VCaP (cell line): ENCODE measurements around the gene TNNI3K.

Source experiments
- H3K27ac ChIP-seq: fragments of 450-650 bp; 2 replicates; pipeline ENCODE4 v1.5.1; 2017
- CTCF ChIP-seq: fragments of 450-650 bp; conservative IDR thresholded peaks from 2 replicates; pipeline ENCODE4 v1.5.1; 2017; ENCODE audit warnings: mild to moderate bottlenecking, moderate library complexity

Gene TNNI3K

GRCh38 chr1:74380252-74380651 is 145.1 kb downstream of the TNNI3K start:
- H3K27ac ChIP-seq: no peak overlapping the region
- TF ChIP-seq CTCF: no peak

GRCh38 chr1:74388855-74389254 is 153.7 kb downstream of the TNNI3K start:
- no peak for TF ChIP-seq CTCF
- no peak overlapping the region for H3K27ac ChIP-seq

- no peak for TF ChIP-seq CTCF
- H3K27ac ChIP-seq: no peak overlapping the region
Observed at GRCh38 chr1:74392186-74392585, 157.0 kb downstream of the TNNI3K start.

GRCh38 chr1:74392840-74393239 is 157.7 kb downstream of the TNNI3K start:
- no peak overlapping the region for H3K27ac ChIP-seq
- no peak for TF ChIP-seq CTCF

- H3K27ac ChIP-seq: no peak overlapping the region
- TF ChIP-seq CTCF: no peak
Observed at GRCh38 chr1:74395571-74395970, 160.4 kb downstream of the TNNI3K start.

GRCh38 chr1:74396462-74396861 is 161.3 kb downstream of the TNNI3K start:
- H3K27ac ChIP-seq: no peak overlapping the region
- TF ChIP-seq CTCF: no peak

- no peak for TF ChIP-seq CTCF
- no peak overlapping the region for H3K27ac ChIP-seq
Observed at GRCh38 chr1:74396933-74397332, 161.7 kb downstream of the TNNI3K start.

- TF ChIP-seq CTCF: no peak
- H3K27ac ChIP-seq: no peak overlapping the region
Observed at GRCh38 chr1:74399249-74399648, 164.1 kb downstream of the TNNI3K start.
